Measurements from ENCODE around the gene SEMA6A. TPM values are rescaled to one million over a fixed set of nuclear protein-coding genes. Genes with fewer than 3 reads are reported as not detected.

SEMA6A gene
- total RNA-seq, 1 experiment from 2014 or later, result 53.3 TPM

DNA sequence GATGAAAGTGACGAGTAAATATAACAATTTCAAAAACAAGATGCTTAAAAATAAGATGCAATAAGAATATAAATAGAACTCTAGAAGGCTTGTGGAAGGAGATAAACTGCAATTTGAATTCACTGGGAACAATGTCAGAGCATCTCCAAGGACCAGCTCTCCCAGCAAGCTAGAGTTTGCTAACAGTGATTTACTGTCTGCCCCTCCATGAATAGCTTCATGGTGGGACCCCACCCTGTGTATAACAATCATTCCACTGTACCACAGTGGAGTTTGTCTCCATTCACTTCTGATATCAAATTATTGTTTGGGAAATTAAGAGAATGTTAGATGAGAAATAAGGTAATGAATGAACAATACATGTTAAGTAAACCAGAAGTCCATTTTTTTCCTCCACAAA lies 7.3 kb upstream of the SEMA6A start:
- Mint-ChIP-seq H3K36me3 (ENCODE audit: insufficient read depth, unreplicated experiment) (peaks cover 7% of the 10 kb centered on the region), H3K9me3 (ENCODE audit: low read depth, unreplicated experiment) (peaks cover 3% of the 10 kb centered on the region), H3K4me3 (ENCODE audit: low read depth, unreplicated experiment) (no peak overlapping the region), H3K27me3 (ENCODE audit: unreplicated experiment) (no peaks in the 10 kb centered on the region), H3K27ac (ENCODE audit: unreplicated experiment) (no peak overlapping the region), H3K4me1 (ENCODE audit: low read depth, unreplicated experiment) (peaks cover 47% of the 10 kb centered on the region)
- TF ChIP-seq, protein P1, sequence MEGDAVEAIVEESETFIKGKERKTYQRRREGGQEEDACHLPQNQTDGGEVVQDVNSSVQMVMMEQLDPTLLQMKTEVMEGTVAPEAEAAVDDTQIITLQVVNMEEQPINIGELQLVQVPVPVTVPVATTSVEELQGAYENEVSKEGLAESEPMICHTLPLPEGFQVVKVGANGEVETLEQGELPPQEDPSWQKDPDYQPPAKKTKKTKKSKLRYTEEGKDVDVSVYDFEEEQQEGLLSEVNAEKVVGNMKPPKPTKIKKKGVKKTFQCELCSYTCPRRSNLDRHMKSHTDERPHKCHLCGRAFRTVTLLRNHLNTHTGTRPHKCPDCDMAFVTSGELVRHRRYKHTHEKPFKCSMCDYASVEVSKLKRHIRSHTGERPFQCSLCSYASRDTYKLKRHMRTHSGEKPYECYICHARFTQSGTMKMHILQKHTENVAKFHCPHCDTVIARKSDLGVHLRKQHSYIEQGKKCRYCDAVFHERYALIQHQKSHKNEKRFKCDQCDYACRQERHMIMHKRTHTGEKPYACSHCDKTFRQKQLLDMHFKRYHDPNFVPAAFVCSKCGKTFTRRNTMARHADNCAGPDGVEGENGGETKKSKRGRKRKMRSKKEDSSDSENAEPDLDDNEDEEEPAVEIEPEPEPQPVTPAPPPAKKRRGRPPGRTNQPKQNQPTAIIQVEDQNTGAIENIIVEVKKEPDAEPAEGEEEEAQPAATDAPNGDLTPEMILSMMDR (IDR thresholded peaks at IDR 0.05; ENCODE audit: unreplicated experiment), result no peak
- intact Hi-C loops (cut with micrococcal nuclease; ENCODE audit: unreplicated experiment), result no loop called here
- CTCF ChIA-PET, result interaction anchor here (0.9 kb wide), 1 partner anchor 73 kb away, joined by 3 read pairs; no protein-coding TSS in a partner anchor
- DNase-seq, result no peak
- no TSS peak for BruUV-seq (replicated peaks)

DNA sequence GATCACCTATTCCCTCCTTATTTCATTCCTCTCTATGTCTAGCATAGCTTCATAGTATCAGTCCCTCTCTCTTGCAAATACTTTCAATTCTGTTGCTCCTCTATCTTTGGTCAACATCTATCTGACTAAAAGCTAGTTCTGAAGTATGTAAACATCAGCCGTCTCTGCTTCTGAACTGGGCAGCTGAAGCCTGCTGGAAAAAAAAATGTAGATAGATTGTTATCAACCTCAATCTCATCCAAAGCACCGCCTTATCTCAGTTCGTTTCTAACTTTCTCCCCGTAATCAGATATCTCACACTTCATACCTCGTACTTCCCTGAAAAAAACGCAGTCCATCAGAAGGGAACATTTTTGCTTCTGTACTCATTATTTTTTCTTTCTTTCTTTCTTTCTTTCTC lies 4.5 kb upstream of the SEMA6A start:
- DNase-seq, result no peak
- H3K27ac Mint-ChIP-seq (ENCODE audit: unreplicated experiment), result no peak overlapping the region
- no peaks in the 10 kb centered on the region for H3K9me3 Mint-ChIP-seq (ENCODE audit: low read depth, unreplicated experiment)
- intact Hi-C loops (cut with micrococcal nuclease; ENCODE audit: unreplicated experiment), result loop anchor here (5.0 to 10.0 kb wide), 2 partner anchors 293 to 496 kb away; no protein-coding TSS in a partner anchor
- TF ChIP-seq, protein P1 (IDR thresholded peaks at IDR 0.05; ENCODE audit: unreplicated experiment), result no peak
- H3K27me3 Mint-ChIP-seq (ENCODE audit: unreplicated experiment), result no peaks in the 10 kb centered on the region
- peaks cover 27% of the 10 kb centered on the region for H3K36me3 Mint-ChIP-seq (ENCODE audit: insufficient read depth, unreplicated experiment)
- H3K4me1 Mint-ChIP-seq (ENCODE audit: low read depth, unreplicated experiment), result peaks cover 40% of the 10 kb centered on the region
- H3K4me3 Mint-ChIP-seq (ENCODE audit: low read depth, unreplicated experiment), result peak overlapping the region; percentile 1
- no TSS peak for BruUV-seq (replicated peaks)
- CTCF ChIA-PET, result interaction anchor here (0.9 to 1.1 kb wide), 2 partner anchors 34 to 275 kb away, joined by 3 to 4 read pairs; no protein-coding TSS in a partner anchor

DNA sequence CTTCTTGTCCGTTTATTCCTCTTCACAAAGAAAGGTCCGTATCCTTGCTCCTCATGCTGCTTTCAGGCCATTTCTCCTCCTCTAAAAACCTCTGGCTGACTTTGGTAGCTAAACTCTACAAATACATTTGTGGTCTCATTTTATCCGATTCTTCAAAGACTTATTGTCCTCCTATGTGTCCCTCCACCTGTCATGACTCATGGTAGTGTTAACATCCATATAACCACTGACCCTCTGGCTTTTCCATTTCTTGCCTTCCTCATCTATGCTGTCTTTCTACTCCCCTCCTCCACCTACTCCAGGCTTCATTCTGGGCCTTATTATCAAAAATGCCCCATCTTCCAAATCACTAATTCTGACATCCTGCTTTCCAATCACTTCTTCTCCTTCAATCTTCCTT lies 4.1 kb upstream of the SEMA6A start:
- no peaks in the 10 kb centered on the region for H3K9me3 Mint-ChIP-seq (ENCODE audit: low read depth, unreplicated experiment)
- CTCF ChIA-PET, result interaction anchor here (0.9 to 1.1 kb wide), 2 partner anchors 35 to 275 kb away, joined by 3 to 4 read pairs; no protein-coding TSS in a partner anchor
- no peak for DNase-seq
- H3K27ac Mint-ChIP-seq (ENCODE audit: unreplicated experiment), result no peak overlapping the region
- TF ChIP-seq, protein P1 (IDR thresholded peaks at IDR 0.05; ENCODE audit: unreplicated experiment), result no peak
- BruUV-seq (replicated peaks), result no TSS peak
- no peaks in the 10 kb centered on the region for H3K27me3 Mint-ChIP-seq (ENCODE audit: unreplicated experiment)
- peaks cover 30% of the 10 kb centered on the region for H3K36me3 Mint-ChIP-seq (ENCODE audit: insufficient read depth, unreplicated experiment)
- intact Hi-C loops (cut with micrococcal nuclease; ENCODE audit: unreplicated experiment), result loop anchor here (5.0 to 10.0 kb wide), 2 partner anchors 294 to 496 kb away; no protein-coding TSS in a partner anchor
- peaks cover 35% of the 10 kb centered on the region for H3K4me1 Mint-ChIP-seq (ENCODE audit: low read depth, unreplicated experiment)
- H3K4me3 Mint-ChIP-seq (ENCODE audit: low read depth, unreplicated experiment), result peak overlapping the region; percentile 1

DNA sequence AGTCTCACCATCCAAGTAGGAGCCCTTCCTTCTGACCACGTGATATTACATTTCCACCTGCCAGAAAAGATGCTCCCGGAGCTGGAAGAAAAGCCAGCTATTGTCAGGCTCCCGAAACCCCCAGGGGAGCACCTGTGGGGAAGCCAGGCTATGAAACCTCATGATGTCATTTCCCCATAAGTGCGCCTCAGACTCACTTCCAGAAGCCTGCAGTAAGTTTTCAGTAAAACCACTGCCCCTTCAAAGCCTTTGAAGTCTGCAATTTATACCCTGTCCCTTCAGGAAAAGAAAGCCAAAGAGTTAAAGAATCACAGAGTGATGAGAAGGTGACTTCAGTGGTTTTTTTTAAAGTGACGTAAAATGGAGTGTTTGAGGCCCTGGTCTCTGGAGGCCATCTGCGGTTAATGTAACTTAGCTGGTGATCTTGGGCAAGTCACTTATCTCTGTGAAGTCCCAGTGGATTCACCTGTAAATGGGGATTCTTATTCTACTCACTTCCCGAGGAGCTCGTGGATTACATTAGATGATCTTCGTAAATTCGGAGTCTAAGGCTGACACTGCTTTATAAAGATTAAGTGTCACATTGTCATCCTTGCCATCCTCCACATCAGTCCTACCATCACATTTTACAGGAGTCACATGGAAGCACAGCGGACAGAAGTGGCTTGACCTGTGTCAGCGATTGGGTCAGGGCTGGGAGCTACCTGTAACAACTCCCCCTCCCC lies 2.6 kb upstream of the SEMA6A start:
- TF ChIP-seq, protein P1 (IDR thresholded peaks at IDR 0.05; ENCODE audit: unreplicated experiment), result no peak
- DNase-seq, result no peak
- H3K36me3 Mint-ChIP-seq (ENCODE audit: insufficient read depth, unreplicated experiment), result peaks cover 44% of the 10 kb centered on the region
- H3K9me3 Mint-ChIP-seq (ENCODE audit: low read depth, unreplicated experiment), result no peaks in the 10 kb centered on the region
- CTCF ChIA-PET, result interaction anchor here (2.6 to 2.8 kb wide), 3 partner anchors 37 to 371 kb away, joined by 13 to 29 read pairs (median 20); no protein-coding TSS in a partner anchor
- H3K4me3 Mint-ChIP-seq (ENCODE audit: low read depth, unreplicated experiment), result no peak overlapping the region
- intact Hi-C loops (cut with micrococcal nuclease; ENCODE audit: unreplicated experiment), result loop anchor here (2.0 to 10.0 kb wide), 3 partner anchors 188 to 498 kb away; no protein-coding TSS in a partner anchor
- peaks cover 28% of the 10 kb centered on the region for H3K4me1 Mint-ChIP-seq (ENCODE audit: low read depth, unreplicated experiment)
- no peak overlapping the region for H3K27ac Mint-ChIP-seq (ENCODE audit: unreplicated experiment)
- no peaks in the 10 kb centered on the region for H3K27me3 Mint-ChIP-seq (ENCODE audit: unreplicated experiment)
- no TSS peak for BruUV-seq (replicated peaks)
